ENCODE data around the gene EGLN1.

DNA sequence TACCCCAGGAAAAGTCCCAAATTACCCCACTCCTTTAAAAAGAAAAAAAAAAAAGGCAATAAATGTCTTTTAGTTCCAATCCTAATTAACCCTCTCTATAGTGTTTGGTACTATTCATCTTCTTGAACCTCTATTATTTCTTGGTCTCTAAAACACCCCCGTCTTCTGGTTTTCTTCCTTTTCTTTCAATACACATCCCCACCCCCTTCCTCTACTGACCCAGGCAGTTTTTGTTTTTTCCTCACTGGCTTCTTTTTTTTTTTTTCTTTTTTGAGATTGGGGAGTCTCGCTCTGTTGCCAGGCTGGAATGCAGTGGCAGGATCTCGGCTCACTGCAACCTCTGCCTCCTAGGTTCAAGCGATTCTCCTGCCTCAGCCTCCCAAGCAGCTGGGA, 26.1 kb downstream of the EGLN1 start:
- TF ChIP-seq, protein P1, sequence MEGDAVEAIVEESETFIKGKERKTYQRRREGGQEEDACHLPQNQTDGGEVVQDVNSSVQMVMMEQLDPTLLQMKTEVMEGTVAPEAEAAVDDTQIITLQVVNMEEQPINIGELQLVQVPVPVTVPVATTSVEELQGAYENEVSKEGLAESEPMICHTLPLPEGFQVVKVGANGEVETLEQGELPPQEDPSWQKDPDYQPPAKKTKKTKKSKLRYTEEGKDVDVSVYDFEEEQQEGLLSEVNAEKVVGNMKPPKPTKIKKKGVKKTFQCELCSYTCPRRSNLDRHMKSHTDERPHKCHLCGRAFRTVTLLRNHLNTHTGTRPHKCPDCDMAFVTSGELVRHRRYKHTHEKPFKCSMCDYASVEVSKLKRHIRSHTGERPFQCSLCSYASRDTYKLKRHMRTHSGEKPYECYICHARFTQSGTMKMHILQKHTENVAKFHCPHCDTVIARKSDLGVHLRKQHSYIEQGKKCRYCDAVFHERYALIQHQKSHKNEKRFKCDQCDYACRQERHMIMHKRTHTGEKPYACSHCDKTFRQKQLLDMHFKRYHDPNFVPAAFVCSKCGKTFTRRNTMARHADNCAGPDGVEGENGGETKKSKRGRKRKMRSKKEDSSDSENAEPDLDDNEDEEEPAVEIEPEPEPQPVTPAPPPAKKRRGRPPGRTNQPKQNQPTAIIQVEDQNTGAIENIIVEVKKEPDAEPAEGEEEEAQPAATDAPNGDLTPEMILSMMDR (IDR thresholded peaks at IDR 0.05; ENCODE audit: low read depth, low read length): no peak
- TF ChIP-seq, protein P2, sequence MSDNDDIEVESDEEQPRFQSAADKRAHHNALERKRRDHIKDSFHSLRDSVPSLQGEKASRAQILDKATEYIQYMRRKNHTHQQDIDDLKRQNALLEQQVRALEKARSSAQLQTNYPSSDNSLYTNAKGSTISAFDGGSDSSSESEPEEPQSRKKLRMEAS (IDR thresholded peaks at IDR 0.05; ENCODE audit: low read depth, low read length): no peak
- no peak for TF ChIP-seq POLR2A (IDR thresholded peaks at IDR 0.05; ENCODE audit: extremely low read depth, insufficient read length)
